ENCODE measurements around the gene G6PC2.

G6PC2 gene

DNA sequence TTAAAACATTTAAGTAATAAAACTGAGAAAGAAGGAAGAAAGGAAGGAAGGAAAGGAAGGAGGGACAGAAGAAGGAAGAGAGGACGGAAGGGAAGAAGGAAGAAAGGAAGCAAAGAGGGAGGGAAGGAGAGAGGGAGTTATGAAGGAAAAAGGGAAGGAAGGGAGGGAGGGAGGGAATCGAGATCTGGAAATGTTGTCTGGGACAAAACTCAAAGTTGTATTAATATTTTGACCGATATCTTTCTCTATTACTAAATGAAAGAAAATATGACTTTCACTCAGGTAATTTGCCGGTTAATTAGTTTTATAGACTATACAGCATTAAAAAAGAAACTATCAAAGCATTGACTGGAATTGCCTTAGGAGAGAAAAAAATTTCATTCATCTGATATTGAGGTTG is 44.4 kb downstream of the G6PC2 start:
- no peak for DNase-seq (ENCODE audit: low spot score)

DNA sequence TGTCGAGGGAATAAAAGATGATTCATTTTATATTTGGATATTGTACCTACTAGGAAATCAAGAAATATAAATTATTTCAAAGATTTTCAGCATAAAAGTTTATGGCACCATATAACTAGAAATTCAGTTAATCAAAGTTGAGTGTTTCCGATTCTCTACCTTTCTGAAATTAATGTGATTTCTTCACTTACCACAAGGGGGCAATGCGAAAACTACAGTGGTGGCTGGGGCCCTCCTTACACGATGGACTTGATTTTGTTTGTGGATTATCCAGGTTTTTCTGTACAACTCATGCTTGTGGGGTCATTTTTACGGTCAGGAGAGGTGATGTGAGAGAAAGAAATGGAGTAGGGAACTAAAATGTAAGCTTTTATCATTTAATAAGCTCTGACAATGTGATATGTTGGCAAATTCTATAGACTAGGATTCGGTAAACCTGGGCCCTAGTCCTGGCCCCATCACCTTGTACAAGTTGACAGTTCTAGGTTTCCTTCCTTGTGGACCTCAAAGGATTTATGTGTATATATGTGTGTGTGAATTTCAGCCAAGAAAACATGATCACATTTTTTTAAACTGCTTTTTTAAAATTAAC is 47.6 kb downstream of the G6PC2 start:
- DNase-seq (ENCODE audit: low spot score), result peak; percentile 30

DNA sequence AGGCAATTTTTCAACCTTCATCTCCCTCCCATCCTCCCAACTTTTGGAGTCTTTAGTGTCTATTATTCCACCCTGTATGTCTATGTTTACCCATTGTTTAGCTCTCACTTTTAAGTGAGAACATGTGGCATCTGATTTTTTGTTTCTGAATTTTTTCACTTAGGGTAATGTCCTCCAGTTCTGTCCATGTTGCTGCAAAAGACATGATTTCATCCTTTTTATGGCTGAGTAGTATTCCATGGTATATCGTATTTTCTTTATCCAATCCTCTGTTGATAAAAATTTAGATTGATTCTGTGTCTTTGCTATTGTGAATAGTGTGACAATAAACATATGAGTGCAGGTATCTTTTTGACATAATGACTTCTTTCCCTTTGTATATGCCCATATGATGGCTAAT is 48.2 kb downstream of the G6PC2 start:
- DNase-seq (ENCODE audit: low spot score), result no peak

DNA sequence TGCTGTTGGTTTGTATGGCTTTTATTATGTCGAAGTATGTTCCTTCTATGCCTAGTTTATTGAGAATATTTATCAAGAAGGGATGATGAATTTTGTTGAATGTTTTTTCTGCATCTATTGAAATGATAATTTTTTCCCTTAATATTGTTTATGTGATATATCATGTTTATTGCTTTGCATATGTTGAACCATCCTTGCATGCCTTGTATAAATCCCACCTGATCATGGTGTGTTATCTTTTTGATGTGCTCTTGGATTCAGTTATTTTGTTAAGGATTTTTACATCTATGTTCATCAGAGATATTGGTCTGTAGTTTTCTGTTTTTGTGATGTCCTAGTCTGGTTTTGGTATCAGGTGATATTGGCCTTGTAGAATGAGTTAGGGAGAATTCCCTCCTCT is 50.8 kb downstream of the G6PC2 start:
- no peak for DNase-seq (ENCODE audit: low spot score)

DNA sequence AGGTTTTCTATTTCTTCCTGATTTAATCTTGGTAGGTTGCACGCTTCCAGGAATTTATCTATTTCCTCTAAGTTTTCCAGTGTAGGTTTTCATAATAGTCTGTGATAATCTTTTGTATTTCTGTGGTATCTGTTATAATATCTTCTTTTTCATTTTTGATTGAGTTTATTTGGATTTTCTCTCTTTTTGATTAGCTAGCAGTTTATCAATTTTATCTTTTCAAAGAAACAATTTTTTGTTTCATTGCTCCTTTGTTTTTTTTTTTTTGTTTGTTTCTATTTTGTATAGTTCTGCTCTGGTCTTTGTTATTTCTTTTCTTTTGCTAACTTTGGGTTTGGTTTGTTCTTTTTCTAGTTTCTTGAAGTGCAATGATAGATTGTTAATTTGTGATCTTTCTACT is 51.3 kb downstream of the G6PC2 start:
- DNase-seq (ENCODE audit: low spot score), result no peak

DNA sequence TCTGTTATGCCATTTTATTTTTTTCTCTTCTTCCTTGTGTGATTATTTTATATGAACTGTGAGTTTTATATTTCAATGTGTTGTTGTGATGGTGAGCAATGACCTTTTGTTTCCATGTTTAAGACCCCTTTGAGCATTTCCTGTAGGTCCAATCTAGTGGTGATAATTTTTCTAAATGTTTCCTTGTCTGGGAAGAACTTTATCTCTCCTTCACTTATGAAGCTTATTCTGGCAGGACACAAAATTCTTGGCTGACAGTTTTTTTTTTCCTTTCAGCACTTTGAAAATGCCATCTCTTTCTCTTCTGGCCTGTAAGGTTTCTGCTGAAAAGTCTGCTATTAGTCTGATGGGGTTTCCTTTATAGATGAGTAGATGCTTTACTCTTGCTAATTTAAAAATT is 53.2 kb downstream of the G6PC2 start:
- no peak for DNase-seq (ENCODE audit: low spot score)

DNA sequence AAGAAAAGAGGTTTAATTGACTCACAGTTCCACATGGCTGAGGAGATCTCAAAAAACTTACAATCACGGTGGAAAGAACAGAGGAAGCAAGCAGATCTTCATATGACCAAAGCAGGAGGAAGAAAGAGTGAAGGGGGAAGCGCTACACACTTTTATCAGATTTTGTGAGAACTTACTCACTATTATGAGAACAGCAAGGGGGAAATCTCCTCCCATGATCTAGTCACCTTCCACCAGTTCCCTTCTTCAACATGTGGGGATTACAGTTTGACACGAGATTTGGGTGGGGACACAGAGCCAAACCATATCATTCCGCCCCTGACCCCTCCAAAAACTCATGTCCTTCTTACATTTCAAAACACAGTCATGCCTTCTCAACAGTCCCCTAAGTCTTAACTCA is 54.2 kb downstream of the G6PC2 start:
- no peak for DNase-seq (ENCODE audit: low spot score)

DNA sequence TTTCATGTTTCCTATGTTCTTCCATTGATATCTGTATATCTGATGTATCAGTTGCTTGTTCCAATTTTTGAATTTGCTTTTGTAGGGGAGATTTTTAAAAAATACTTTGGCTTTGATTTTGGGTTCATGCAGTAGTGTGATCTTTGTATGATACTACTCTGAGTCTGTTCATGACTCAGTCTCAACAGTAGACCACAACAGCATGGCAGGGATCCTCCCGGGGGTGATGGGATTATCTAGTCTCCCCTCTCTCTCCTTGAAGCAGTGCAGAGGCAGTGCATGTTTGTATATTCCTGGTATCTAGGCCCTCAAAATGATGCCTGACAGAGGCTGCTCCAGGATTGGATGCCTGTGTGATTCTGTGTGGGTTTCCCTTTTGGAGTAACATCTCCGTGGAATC is 55.3 kb downstream of the G6PC2 start:
- no peak for DNase-seq (ENCODE audit: low spot score)

Measured in kidney tubule cell (primary cell).